HS-5 (cell line): ENCODE measurements around the gene CHDH.
A peak's percentile ranks its signal among the peaks of the same experiment; 100 is the strongest.

ENCODE experiments used
- DNase-seq: peaks from one replicate; pipeline ENCODE4 v3.0.0-alpha.2; 2012; ENCODE audit warnings: low read depth

Gene CHDH, protein sequence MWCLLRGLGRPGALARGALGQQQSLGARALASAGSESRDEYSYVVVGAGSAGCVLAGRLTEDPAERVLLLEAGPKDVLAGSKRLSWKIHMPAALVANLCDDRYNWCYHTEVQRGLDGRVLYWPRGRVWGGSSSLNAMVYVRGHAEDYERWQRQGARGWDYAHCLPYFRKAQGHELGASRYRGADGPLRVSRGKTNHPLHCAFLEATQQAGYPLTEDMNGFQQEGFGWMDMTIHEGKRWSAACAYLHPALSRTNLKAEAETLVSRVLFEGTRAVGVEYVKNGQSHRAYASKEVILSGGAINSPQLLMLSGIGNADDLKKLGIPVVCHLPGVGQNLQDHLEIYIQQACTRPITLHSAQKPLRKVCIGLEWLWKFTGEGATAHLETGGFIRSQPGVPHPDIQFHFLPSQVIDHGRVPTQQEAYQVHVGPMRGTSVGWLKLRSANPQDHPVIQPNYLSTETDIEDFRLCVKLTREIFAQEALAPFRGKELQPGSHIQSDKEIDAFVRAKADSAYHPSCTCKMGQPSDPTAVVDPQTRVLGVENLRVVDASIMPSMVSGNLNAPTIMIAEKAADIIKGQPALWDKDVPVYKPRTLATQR

DNA sequence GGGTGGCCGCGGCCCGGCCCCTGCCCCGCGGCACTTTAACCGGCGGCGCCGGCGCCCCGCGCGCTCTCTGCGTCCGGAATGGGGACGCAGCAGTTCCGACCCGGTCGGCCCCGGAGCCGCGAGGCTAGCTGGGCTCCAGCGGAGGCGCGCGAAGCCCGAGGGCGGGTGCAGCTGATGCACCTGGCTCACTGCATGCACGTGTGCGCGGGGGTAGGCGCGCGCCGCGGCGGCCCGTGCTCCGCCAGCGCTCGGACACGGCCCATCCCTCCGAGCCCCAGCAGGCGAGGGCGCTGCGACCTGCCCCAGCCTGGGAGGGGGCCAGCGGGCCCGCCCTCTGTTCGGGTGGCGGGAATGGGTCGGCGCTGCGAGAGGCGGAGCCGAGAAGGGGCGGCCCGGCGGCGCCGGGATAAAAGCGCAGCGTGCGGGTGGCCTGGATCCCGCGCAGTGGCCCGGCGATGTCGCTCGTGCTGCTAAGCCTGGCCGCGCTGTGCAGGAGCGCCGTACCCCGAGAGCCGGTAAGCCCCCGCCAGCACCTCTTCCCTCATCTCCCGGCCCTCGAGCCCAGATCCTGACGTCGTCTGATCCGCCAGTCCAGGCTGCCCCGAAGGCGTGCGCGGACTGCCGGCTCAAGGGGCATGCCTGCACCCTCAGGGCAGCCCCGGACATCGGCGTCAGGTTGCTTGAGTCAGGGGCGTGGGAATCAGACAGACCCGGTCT lies at the start of gene CHDH, which contains the start of gene IL17RB:
TSS of gene CHDH (minus strand) at position 286 of the 717 bp plus-strand sequence. CDS start 22,411 bp downstream, outside the sequence.
TSS of gene IL17RB (plus strand) at position 435 of the 717 bp plus-strand sequence. CDS start at position 456, 21 bp downstream.
- no peak for DNase-seq

DNA sequence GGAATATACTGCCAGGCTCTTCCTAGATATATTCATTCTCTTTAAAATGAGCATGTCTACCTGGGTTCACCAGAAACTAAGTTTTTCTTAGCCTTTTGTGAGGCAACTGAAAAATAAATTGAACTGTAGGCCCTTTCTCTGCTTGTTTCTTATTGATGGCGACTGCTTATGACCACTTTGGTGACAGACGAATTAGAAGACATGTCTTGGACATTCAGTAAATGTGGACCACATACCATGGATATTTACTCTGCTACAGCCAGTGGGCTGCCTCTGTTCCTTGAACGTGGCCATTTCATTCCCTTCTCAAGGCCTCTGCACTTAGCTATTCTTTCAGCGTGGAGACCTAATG lies 46.0 kb upstream of the CHDH start:
- no peak for DNase-seq

DNA sequence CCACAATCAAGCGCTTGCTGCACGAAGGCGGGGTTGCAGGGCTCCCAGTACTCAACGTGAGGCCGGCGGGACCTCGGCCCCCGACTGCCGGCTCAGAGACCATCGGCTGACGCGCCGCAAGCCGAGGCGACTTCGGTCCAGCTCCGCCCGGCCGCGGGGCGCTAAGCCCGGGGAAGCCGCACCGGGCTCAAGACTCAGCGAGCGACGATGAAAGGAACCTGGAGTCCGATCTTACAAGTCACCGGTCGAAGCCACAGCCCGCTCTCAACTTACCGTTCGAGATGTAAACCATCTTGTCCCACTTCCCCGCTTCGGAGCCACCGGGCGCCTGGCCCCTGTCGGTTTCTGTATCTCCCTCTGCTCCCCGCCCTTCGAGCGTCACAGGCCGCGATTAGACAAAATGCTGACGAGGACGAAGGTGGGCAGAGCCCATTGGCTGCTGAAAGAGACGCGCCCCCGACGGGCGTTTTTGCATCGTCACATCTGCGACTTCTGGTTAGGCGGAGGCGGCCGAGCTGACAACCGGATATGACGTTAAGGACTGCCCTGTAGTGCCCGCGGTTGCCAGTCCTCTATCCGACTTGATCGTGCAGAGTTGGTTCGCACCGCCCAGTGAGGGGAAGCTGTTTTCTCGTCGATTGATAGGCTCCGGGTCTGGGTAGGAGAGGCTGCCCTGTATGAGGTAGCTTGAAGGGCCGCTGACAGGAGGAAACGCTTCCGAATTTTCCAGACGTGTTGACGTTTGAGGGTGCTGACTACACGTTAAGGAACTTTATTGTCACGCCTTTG lies 45.5 kb upstream of the CHDH start, which contains the start of gene SELENOK:
TSS of gene SELENOK (minus strand) at position 363 of the 789 bp plus-strand sequence.
- DNase-seq = peak; percentile 94

DNA sequence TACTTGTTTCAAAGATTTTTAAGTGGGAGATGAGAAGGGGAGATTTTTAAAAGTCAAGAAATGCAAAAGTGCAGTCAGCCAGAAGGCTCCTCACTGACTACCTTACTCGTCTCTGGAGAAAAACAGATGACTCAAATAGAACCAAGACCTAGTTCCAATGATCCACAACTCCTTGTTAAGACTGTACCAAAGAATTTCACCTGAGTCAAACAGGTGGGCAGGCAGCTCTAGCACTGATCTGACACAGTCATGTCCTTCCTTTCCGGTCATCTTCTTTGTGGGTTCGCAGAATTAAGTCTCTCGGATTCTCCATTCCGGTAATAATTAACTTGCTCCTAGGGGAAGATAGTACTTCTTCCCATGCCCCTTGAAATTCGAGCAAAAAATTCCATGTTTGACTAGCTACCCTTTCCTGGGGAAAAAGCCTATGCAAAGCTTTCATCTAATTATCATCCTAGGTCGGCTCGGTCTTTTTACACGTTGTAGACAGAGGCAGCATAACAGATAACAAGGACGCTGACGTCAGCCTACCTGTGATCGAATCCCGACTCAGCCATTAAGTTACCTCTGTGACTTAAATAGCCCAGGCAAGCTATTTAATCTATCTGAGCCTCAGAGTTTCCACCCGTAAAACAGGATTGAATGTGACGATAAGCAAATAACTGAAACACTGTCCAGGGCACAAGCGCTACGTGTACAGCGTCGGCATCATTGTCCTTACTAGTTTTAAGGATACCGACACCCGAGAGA lies 44.7 kb upstream of the CHDH start:
- no peak for DNase-seq

DNA sequence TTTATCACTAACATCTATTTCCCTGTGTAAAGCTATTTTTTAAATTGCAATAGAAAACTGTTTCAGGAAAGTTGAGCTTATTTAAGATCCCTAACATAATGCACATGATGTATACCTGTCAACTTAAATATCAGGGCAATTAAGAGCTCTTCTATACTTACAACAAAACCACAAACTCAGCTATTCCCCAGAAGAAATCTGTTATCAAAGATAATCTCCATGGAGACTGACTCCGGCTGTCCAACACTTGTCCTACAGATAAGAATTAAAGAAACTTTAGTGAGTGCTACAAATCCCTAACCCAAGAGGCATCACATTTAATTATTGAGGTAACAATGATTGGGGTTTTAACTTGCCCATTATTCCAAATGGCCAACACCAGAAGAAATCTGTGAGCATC lies 42.0 kb upstream of the CHDH start:
- DNase-seq = no peak

DNA sequence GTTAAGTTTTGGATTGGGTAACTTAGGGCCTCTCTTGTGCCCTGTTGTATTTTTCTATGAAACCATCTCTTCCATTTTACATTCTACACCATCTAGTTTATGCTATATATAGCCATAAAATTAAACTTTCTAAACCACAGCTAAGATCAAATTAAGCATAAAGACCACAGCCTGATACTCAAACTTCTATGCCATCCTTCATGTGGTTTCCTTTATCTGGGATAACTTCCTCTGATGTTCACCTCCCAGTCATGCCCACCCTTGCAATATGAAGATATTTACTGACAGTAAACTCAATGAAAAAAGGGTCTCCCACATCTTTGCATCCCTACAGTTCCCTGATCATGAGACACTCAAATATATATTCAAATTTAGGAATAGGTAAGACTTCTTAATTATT lies 41.2 kb upstream of the CHDH start:
- DNase-seq = no peak

DNA sequence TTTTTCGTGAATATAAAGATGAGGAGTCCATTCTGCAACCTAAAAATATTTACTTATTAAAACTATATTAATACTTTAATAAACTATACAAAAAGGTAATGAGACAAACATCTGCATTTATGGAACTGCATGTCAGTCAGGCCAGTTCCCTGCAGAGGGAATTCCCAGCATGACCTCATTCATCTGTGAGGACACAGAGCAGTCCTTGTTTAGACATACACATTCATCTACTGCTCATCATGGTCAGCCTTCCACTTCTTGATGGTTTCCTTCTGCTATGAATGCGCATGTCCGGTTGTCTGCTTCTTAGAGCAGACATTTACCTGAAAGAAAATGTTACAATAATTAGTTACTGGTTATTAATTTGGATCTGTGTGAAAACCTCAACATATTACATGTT lies 39.0 kb upstream of the CHDH start:
- no peak for DNase-seq

DNA sequence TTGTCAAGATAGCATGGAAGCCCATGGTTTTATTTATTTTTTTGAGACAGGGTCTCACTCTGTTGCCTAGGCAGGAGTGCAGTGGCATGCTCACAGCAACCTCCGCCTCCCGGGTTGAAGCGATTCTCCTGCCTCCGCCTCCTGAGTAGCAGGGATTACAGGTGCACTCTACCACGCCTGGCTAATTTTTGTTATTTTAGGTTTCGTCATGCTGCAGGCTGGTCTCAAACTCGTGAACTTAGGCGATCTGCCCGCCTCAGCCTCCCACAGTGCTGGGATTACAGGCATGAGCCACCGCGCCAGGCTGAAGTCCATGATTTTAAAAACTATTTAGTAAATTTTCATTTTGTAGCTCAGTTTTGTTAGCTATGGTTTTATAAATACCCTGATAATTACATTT lies 38.4 kb upstream of the CHDH start:
- no peak for DNase-seq

DNA sequence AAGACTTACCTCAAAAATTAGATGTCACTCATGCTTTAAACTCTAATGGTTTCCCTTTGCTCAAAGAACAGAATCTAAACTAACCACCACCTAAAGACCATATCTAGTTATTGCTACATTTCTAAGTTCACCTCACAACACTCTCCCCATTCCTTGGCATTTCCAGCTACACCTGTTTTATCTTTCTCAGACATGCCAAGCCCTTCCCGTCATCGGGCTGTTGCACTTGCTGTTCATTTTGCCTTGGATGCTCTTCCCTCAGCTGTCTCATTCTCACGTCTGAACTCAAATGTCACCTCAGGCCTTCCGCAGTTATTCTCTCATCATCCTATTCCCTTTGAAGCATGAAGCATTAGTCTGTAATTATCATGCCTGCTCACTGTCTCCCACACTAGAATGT lies 36.8 kb upstream of the CHDH start:
- DNase-seq = no peak

DNA sequence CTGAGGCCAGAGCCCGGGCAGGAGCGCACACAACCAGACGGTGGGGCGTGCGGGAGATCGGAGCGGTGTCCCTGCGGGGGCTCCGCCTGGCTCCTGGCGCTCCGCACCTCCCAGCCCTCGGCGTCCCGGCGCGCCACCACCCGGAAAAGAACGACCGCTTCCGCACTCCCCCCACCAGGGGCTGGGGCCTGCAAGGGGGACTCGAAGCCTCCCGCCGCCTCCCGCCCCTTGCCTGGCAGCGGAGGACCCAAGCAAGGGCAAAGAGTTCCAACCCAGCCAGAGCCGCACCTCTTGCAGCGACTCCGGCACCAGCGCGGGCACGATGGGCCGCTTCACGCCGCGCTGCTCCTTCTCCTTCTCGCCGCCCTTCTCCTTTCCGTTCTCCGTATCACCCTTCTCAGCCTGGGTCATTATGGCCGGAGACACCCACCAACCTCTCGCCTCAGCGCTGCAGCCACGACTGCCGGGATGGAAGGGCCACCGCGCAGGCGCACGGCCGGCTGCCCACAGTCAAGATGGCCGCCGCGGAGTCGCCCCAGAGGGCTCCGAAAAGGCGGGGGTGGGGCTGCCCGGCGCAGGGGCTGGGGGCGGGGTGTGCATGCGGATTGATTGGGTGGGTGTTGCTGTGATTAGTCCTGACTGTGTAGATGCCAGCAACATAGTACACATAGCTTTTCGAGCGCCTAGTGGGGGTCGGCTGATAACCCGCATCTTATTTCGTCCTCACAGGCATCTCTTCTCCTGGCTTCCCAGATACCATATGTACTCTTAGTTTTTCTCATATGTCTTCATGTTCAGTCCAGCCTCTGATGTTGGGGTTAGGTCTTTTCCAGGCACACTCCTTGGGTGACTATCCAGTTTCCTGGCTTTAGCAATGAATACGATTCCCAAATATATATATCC lies 35.7 kb upstream of the CHDH start, which contains the start of gene ACTR8:
TSS of gene ACTR8 (minus strand) at position 462 of the 903 bp plus-strand sequence. CDS start at position 411, 51 bp downstream.
- DNase-seq = no peak

DNA sequence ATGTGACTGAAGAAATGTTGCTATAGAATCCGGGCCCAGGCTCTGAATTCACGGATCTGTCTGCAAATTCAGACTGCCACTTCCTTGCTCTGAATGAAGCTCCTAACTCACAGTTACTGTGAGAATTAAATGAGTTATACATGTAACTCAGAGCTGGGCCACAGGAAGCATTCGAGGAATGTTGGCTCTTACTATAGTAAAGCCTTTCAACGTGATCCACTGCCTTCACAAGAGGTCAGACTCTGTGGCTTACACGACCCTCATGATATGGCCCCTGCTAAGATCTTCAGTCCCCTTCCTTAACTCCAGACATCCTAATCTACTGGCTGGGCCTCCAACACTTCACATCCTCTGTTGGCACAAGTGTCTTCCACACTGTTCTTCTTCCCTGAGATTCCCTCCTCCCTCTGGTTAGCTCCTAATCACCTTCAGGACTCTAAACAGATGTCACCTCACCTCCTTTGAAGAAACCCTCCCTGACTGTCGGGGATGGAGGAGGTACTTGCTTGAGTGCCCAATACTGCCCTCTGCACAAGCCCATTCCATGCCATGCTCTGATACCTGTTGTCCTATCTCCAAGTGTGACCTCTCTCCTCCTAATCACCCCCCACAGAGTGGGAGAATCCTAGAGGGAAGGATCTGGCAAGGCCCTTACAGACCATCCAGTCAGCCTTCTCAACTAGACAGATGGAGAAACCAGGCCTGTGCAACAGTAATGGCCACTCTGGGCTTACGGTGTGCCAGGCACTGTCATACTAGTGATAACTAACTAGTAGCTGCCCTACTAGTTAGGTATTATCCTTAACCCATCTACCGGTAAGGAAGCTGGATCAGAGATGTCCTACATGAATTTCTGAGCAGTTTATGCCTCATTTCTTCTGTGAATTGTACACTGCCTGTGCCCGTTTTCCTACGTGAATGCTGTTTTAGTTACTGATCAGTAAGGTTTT lies 34.5 kb upstream of the CHDH start:
- no peak for DNase-seq

DNA sequence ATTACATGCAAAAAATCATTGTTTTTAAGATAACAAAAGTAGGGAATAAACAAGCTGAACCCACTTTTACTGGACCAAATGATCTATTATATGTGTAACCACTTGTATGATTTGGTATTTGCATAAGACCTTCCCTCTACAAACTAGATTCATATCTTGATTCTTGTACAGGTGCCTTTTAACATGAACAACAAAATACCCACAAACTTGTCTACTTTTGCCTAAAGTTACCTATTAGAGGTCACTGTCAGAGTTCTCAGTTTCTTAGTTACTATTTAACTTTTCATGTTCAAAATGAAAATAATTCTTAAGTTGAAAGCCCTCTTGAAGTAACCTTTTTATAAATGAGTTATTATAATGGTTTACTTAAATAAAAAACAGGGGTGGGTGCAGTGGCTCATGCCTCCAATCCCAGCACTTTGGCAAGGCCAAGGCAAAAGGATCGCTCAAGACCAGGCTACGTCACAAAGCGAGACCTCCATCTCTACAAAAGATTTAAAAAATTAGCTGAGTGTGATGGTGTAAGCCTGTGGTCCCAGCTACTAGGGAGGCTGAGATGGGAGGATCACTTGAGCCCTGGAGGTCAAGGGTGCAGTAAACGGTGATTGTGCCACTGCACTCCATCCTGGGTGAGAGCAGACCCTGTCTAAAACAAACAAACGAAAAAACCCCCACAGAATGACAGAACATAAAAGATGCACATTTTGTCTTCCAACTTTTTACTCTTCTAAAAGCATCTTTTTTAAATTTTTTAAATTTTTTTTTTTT lies 19.7 kb upstream of the CHDH start:
- no peak for DNase-seq

DNA sequence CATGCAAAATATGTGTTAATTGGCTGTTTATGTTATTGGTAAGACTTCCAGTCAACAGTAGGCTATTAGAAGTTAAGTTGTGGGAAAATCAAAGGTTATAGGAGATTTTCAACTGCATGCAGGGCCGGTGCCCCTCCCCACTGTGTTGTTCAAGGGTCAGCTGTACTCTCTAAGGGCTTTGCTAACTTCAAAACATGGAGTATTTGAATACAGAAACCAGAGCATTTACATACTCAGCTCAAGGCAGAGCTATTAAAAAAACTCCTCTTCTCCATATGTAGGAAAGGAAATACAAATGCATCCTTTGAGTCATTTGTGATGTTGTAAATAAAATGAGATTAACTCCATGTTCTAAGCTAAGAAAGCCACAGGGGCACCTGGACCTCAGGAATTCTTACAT lies 16.9 kb upstream of the CHDH start:
- DNase-seq = no peak

DNA sequence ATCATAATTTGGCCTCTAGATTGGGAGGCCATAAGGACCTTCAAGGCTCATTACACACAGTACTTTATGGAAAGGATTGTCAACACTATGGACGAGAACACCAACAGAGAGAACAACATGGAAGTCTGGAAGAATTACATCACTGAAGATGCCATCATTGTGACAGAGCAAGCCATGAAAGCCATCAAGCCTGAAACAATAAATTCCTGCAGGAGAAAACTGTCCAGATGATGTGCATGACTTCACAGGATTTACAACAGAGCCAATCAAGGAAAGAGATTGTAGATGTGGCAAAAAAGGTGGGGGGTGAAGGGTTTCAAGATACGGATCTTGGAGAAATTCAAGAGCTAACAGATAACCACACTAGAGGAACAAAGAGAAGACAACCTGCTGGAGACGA lies 16.0 kb upstream of the CHDH start:
- DNase-seq = no peak

DNA sequence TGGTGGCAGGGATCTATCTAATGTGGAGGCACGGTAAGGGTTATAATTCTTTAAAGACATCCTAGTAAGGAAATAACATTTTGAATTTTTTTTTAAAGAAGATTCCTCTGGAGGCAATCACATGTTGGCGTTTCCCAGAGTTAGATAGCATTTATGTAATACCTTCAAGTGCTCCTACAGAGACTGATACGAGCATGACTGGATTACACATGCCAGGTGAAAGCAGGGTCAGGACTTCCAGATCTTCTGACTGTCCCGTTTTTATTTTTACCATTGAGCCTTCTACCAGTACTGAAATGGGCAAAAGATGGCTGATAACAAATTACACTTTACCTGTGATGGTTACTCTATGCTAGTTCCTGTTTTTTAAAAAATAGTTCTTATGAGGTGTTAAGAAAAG lies 14.0 kb upstream of the CHDH start:
- no peak for DNase-seq

DNA sequence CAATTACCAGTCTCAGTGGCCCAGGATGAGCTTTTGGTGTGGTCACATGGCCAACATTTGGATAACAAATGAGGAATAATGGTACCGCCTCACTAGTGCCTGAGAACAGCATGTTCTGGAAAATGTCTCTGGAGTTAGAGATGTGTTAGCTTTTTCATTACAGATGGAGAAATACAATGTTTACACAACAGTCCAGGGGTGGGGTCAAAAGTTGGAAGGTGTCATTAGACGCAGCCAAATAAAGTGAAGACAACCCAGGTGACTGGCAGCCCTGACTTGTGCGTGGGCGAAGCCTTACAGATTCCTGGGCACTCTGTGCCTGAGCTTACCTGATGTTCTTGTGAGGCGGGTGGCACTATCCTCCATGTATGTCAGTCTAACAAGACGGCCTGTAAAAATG lies 13.0 kb upstream of the CHDH start:
- DNase-seq = no peak

DNA sequence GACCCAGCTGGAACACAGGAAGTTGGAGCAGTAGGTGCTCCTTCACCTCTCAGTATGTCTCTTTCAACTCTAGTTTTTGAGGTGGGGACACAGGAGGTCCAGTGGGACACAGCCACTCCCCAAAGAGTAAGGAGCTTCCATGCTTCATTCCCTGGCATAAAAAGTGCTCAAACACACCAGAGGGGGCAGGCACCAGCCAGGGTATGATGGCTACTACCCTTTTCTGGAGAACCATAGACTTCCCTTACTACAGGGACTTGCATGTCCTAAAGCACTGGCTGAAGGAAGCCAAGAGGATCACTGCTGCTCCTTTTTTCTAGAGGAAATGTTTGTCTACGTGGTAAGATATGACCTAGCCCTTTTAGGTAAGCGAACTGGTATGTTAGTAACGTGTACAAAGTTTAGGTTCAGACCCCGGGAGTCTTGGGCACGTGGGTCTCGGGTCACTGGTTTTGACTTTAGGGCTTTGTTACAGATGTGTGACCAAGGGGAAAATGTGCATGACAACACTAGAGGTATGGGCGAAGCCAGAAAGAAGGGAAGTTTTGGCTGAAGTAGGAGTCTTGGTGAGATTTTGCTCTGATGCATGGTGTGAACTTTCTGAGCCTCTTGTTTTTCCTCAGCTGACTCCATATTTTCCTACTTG lies 12.0 kb upstream of the CHDH start:
- DNase-seq = no peak

DNA sequence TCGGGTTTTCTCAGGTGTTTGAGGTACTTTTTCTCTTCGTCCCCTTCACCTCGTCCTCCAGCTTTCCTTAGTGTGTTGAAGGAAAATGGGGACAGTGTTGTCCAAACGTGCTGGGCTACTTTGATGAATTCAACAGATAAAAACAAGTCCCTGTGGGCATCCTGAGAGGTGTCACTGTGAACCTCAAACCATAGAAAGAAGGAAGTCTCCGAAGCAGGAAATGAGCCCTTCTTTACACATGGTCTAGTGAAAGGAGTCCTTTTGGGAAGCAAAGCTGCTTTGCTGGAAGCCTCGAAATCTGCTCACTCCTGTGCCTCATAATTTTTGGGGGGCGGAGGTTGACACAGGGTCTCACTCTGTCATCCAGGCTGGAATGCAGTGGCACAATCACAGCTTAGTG lies 10.7 kb upstream of the CHDH start:
- no peak for DNase-seq
